HCT116 (cell line): ENCODE measurements around the gene PCDH10. TPM values are rescaled to one million over a fixed set of nuclear protein-coding genes. Genes with fewer than 3 reads are reported as not detected.

Source experiments
- ATAC-seq: fragments of 200-7000 bp; cut with Tn5 transposase; 2 replicates; pipeline ENCODE4 v1.9.1; 2020; ENCODE audit warnings: mild to moderate bottlenecking, moderate library complexity
- BruUV-seq: library from RNA; stranded (reverse); fragments of 400-500 nt; replicated peaks from 2 replicates; lab custom pipeline; 2021; lab: Mats Ljungman, UMichigan
- CTCF ChIA-PET: fragments of 300-600 bp; sonication (Branson Sonifier 250); formaldehyde crosslinking; loops from one replicate; lab custom pipeline; 2021; ENCODE audit warnings: antibody characterized with exemption; lab: Charles Lee
- POLR2A ChIA-PET: fragments of 300-600, 350-600 bp; sonication (Branson Sonifier 250); formaldehyde crosslinking; loops from one replicate; lab custom pipeline; 2021; ENCODE audit warnings: antibody characterized with exemption; lab: Charles Lee
- RAD21 ChIA-PET, 2 experiments: fragments of 300-600 bp; sonication (Branson Sonifier 250); formaldehyde crosslinking; loops; one replicate each; lab custom pipeline; 2023; ENCODE audit warnings: low total read pairs in 2 of 2; ENCODE audit not compliant: uncharacterized antibody in 2 of 2, unreplicated experiment in 2 of 2, low non-redundant PET in 1 of 2; lab: Charles Lee
- DNase-seq: peaks from one replicate; pipeline ENCODE4 v3.0.0-alpha.2; 2010; ENCODE audit warnings: low read depth, low spot score
- H2AFZ ChIP-seq: fragments of 200-600 bp; shearing (Covaris generic), sonication (generic); 2 replicates; pipeline ENCODE4 v1.6.1; 2017; ENCODE audit warnings: low read depth, mixed run types, mixed read lengths, antibody characterized with exemption, low read length; ENCODE audit not compliant: poor library complexity, severe bottlenecking
- H3K27ac ChIP-seq: 2 replicates; pipeline ENCODE4 v1.5.1; 2012; ENCODE audit warnings: low read depth, low read length
- H3K27me3 ChIP-seq: fragments of 200-600 bp; sonication (generic); 2 replicates; pipeline ENCODE4 v1.6.1; 2016; ENCODE audit warnings: mixed run types, low read length, mixed read lengths; ENCODE audit not compliant: insufficient read depth
- H3K36me3 ChIP-seq, 2 experiments: fragments of 200-500 bp in 1 of 2; fragments of 200-600 bp in 1 of 2; sonication (Bioruptor generic) in 1 of 2; sonication (generic) in 1 of 2; 2 replicates each; pipeline versions ENCODE4 v1.5.1 to v1.6.1; 2014 to 2016; ENCODE audit warnings: low read length in 2 of 2, inconsistent platforms in 1 of 2, mixed read lengths in 1 of 2, mixed run types in 1 of 2; ENCODE audit not compliant: insufficient read depth in 2 of 2, control insufficient read depth in 1 of 2
- H3K4me1 ChIP-seq, 2 experiments: fragments of 200-600 bp in 1 of 2; sonication (generic) in 1 of 2; 2 replicates each; pipeline versions ENCODE4 v1.5.1 to v1.6.1; 2012 to 2017; ENCODE audit warnings: low read length in 2 of 2, inconsistent platforms in 1 of 2, mild to moderate bottlenecking in 1 of 2, mixed read lengths in 1 of 2, mixed run types in 1 of 2, moderate library complexity in 1 of 2; ENCODE audit not compliant: insufficient read depth in 2 of 2, control insufficient read depth in 1 of 2
- H3K4me2 ChIP-seq: fragments of 200-600 bp; sonication (generic); 2 replicates; pipeline ENCODE4 v1.6.1; 2017; ENCODE audit warnings: mixed run types, low read length, mixed read lengths
- H3K4me3 ChIP-seq, 2 experiments: fragments of 200-600 bp in 1 of 2; sonication (generic) in 1 of 2; replicated peaks in 1 of 2; 2 replicates each; pipeline ENCODE4 v1.5.1; 2011 to 2016; ENCODE audit warnings: low read length in 2 of 2, control low read depth in 1 of 2, low read depth in 1 of 2, mild to moderate bottlenecking in 1 of 2, mixed read lengths in 1 of 2, mixed run types in 1 of 2
- H3K79me2 ChIP-seq: fragments of 200-600 bp; sonication (generic); 2 replicates; pipeline ENCODE4 v1.6.1; 2017; ENCODE audit warnings: mild to moderate bottlenecking, mixed run types, low read length, moderate library complexity, mixed read lengths; ENCODE audit not compliant: insufficient read depth
- H3K9ac ChIP-seq: fragments of 200-600 bp; sonication (generic); 2 replicates; pipeline ENCODE4 v1.6.1; 2016; ENCODE audit warnings: low read length, mixed read lengths
- H3K9me2 ChIP-seq: fragments of 200-600 bp; sonication (generic), shearing (Covaris generic); 2 replicates; pipeline ENCODE4 v1.6.1; 2017; ENCODE audit warnings: mixed run types, mild to moderate bottlenecking, moderate library complexity; ENCODE audit not compliant: insufficient read depth
- H3K9me3 ChIP-seq, 2 experiments: fragments of 200-500 bp in 1 of 2; fragments of 200-600 bp in 1 of 2; sonication (Bioruptor generic) in 1 of 2; sonication (generic) in 1 of 2; 2 replicates each; pipeline ENCODE4 v1.6.1; 2014 to 2017; ENCODE audit warnings: low read length in 2 of 2, mixed read lengths in 2 of 2, inconsistent platforms in 1 of 2, low read depth in 1 of 2, mild to moderate bottlenecking in 1 of 2, mixed run types in 1 of 2, moderate library complexity in 1 of 2; ENCODE audit not compliant: control insufficient read depth in 1 of 2, insufficient read depth in 1 of 2
- H4K20me1 ChIP-seq: fragments of 200-600 bp; sonication (generic), shearing (Covaris generic); 2 replicates; pipeline ENCODE4 v1.6.1; 2017; ENCODE audit warnings: mixed run types, mild to moderate bottlenecking, moderate library complexity; ENCODE audit not compliant: insufficient read depth
- CEBPB ChIP-seq: IDR thresholded peaks from 2 replicates; pipeline ENCODE4 v1.6.1; 2012; ENCODE audit warnings: low read depth
- EGR1 ChIP-seq: IDR thresholded peaks from 2 replicates; pipeline ENCODE4 v1.6.1; 2012; ENCODE audit warnings: low read depth
- ELF1 ChIP-seq: IDR thresholded peaks from 2 replicates; pipeline ENCODE4 v1.6.1; 2012; ENCODE audit warnings: low read depth, borderline replicate concordance
- JUND ChIP-seq: IDR thresholded peaks from 2 replicates; pipeline ENCODE4 v1.6.1; 2012
- RAD21 ChIP-seq: IDR thresholded peaks from 2 replicates; pipeline ENCODE4 v1.6.1; 2012; ENCODE audit warnings: low read depth, mild to moderate bottlenecking
- SP1 ChIP-seq: IDR thresholded peaks from 2 replicates; pipeline ENCODE4 v1.6.1; 2012; ENCODE audit warnings: low read depth
- YY1 ChIP-seq: IDR thresholded peaks from 2 replicates; pipeline ENCODE4 v1.6.1; 2011; ENCODE audit warnings: low read length, low read depth, moderate library complexity, mild to moderate bottlenecking; ENCODE audit not compliant: insufficient replicate concordance; ENCODE audit errors: extremely low read depth
- ZNF274 ChIP-seq: fragments of 200-500 bp; sonication (Bioruptor generic); IDR thresholded peaks from 2 replicates; pipeline ENCODE4 v1.6.1; 2014; ENCODE audit warnings: mild to moderate bottlenecking, low read depth, low read length, inconsistent platforms
- intact Hi-C: fragments of 100-400 bp; cut with micrococcal nuclease; formaldehyde crosslinking; loops from 2 replicates; pipeline ENCODE4 v1.10.0; 2022
- total RNA-seq: library from RNA; stranded (reverse); gene quantifications from one replicate; pipeline ENCODE4 v1.2.1, GENCODE V29; 2021; ENCODE audit not compliant: unreplicated experiment
- TF ChIP-seq, protein P1 (sequence below), 3 experiments: fragments of 200-600 bp in 1 of 3; sonication (generic) in 1 of 3; IDR thresholded peaks in 2 of 3; conservative IDR thresholded peaks in 1 of 3; 2 replicates each; pipeline ENCODE4 v1.5.1; 2012 to 2017; ENCODE audit warnings: low read depth in 2 of 3, low read length in 2 of 3, antibody characterized with exemption in 1 of 3, borderline replicate concordance in 1 of 3, control low read depth in 1 of 3, mild to moderate bottlenecking in 1 of 3, mixed read lengths in 1 of 3, mixed run types in 1 of 3, moderate library complexity in 1 of 3; ENCODE audit not compliant: insufficient read depth in 1 of 3
- TF ChIP-seq, protein P2 (sequence below): IDR thresholded peaks from 2 replicates; pipeline ENCODE4 v1.6.1; 2012

Gene PCDH10
- total RNA-seq, 1 experiment from 2014 or later = not detected

DNA sequence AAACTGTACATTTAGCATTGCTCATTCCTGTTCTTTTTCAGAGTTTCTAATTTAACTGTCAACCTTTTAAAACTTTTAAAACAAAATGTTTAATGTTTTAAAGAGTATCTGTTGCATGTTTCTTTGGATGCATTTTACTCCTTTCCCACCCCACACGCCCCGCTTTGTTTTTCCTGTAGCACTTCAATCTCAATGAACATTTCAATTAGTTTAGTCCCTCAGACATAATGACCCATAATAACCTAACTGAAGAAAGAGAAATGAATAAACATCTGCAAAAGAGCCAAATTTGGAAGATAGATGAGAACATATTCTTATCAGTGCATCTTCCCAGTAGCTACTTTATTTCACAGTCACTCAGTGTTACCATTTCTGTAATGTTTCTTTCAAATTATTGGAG is 7.5 kb downstream of the PCDH10 start (continued):
- no peak for TF ChIP-seq SP1
- TF ChIP-seq, all 23 proteins: peak for 0

DNA sequence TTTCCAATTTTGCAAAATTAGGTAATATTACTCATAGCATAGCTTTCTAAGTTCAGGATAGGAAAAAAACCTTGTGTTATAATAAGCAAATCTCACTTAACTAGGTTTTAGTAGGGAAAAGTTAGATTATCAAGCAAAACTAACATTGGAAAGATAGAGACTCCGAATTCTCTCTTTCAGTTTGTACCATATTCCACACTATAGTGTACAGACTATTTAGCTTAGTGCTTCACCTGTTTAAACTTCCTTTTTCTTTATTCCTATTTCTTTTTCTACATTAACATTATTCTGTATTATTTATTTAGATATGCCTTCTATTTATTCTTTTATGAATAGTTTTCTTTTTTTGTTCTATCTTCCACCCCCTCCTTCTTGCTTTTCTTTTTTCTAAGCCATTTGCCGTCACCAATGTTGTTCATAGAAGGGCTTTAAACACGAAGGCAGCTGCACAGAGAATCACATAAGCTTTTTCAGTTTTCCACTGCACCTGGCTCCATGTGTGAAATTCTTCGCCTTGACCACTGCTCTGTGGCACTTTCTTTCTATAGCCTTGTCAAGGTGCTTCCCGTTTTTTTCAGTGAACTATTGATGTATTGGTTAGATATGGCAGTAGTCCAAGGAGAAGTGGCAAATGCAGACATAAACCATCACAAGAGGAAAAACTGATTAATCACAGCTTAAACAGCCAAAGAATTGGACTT is 8.5 kb downstream of the PCDH10 start:
- H3K9me3 ChIP-seq = no peaks in the 10 kb centered on the region
- H3K4me3 ChIP-seq = no peak overlapping the region
- no peaks in the 10 kb centered on the region for H3K36me3 ChIP-seq
- no peak overlapping the region for H3K27ac ChIP-seq
- intact Hi-C loops = loop anchor here (5.0 to 10.0 kb wide), 2 partner anchors 1617 to 1780 kb away; no protein-coding TSS in a partner anchor
- TF ChIP-seq ELF1 (no peak), ZNF274 (no peak), JUND (no peak), EGR1 (no peak), CEBPB (no peak), RAD21 (no peak), YY1 (no peak)
- TF ChIP-seq, protein P1, sequence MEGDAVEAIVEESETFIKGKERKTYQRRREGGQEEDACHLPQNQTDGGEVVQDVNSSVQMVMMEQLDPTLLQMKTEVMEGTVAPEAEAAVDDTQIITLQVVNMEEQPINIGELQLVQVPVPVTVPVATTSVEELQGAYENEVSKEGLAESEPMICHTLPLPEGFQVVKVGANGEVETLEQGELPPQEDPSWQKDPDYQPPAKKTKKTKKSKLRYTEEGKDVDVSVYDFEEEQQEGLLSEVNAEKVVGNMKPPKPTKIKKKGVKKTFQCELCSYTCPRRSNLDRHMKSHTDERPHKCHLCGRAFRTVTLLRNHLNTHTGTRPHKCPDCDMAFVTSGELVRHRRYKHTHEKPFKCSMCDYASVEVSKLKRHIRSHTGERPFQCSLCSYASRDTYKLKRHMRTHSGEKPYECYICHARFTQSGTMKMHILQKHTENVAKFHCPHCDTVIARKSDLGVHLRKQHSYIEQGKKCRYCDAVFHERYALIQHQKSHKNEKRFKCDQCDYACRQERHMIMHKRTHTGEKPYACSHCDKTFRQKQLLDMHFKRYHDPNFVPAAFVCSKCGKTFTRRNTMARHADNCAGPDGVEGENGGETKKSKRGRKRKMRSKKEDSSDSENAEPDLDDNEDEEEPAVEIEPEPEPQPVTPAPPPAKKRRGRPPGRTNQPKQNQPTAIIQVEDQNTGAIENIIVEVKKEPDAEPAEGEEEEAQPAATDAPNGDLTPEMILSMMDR (IDR thresholded peaks at IDR 0.05 in 2 of 3, conservative IDR thresholded peaks at IDR 0.05 in 1 of 3; ENCODE audit: borderline replicate concordance in 1 of 3, insufficient read depth in 1 of 3, low read depth in 2 of 3, low read length in 2 of 3) = no peak
- TF ChIP-seq, protein P2, sequence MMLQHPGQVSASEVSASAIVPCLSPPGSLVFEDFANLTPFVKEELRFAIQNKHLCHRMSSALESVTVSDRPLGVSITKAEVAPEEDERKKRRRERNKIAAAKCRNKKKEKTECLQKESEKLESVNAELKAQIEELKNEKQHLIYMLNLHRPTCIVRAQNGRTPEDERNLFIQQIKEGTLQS = no peak
- no peak overlapping the region for H3K9ac ChIP-seq
- ATAC-seq (no peak), DNase-seq (no peak)
- POLR2A ChIA-PET = no interaction called here
- H3K9me2 ChIP-seq = no peaks in the 10 kb centered on the region
- no peaks in the 10 kb centered on the region for H3K4me1 ChIP-seq
- CTCF ChIA-PET = no interaction called here
- H2AFZ ChIP-seq = no peak overlapping the region
- RAD21 ChIA-PET = no interaction called here
- no peaks in the 10 kb centered on the region for H3K27me3 ChIP-seq
- H4K20me1 ChIP-seq = no peaks in the 10 kb centered on the region
- no peaks in the 10 kb centered on the region for H3K79me2 ChIP-seq
- H3K4me2 ChIP-seq = no peak overlapping the region
- BruUV-seq = no TSS peak
